ENCODE data around the gene NT5C1A.

NT5C1A gene

DNA sequence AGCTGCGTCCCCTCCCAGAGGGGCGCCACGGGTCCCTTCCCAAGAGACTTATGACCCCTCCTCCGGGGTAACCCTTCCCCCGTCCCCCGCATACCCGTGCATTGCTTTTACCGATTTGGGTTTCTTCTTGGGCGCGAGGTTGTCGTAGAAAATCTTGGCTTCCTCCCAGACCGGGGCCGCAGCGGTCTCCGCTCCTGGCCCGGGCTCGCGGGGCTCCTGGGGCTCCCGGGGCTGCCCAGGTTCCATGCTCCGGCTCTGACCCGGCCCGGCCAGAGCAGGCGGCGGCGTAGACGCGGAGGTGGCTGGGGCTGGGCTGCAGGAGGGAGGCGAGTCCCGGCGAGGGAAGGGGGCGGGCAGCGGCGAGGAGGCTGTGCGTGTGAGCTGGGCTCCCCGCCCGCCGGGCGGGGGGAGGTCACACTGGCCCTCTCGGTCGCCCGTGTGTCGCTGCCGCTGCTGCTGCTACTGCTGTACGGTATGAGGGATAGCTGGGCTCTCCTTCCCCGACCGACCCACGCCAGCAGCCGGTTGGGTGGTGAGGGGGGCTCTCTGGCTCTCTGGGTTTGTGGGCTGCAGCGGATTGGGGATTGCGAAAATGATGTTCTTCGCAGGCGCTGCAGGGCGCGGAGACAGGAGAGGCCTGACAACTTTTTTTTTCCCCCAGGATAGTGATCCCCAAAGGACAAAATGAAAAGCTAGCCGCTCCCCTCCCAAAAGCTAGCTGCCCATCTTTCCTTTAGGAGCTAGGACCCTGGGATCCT, at the start of gene NT5C1A:
TSS of gene NT5C1A (minus strand) at position 315 of the 758 bp plus-strand sequence. CDS start at position 246, 69 bp downstream.
- no peak for TF ChIP-seq EP300 (IDR thresholded peaks at IDR 0.05; ENCODE audit: borderline replicate concordance)
- TF ChIP-seq, protein P1, sequence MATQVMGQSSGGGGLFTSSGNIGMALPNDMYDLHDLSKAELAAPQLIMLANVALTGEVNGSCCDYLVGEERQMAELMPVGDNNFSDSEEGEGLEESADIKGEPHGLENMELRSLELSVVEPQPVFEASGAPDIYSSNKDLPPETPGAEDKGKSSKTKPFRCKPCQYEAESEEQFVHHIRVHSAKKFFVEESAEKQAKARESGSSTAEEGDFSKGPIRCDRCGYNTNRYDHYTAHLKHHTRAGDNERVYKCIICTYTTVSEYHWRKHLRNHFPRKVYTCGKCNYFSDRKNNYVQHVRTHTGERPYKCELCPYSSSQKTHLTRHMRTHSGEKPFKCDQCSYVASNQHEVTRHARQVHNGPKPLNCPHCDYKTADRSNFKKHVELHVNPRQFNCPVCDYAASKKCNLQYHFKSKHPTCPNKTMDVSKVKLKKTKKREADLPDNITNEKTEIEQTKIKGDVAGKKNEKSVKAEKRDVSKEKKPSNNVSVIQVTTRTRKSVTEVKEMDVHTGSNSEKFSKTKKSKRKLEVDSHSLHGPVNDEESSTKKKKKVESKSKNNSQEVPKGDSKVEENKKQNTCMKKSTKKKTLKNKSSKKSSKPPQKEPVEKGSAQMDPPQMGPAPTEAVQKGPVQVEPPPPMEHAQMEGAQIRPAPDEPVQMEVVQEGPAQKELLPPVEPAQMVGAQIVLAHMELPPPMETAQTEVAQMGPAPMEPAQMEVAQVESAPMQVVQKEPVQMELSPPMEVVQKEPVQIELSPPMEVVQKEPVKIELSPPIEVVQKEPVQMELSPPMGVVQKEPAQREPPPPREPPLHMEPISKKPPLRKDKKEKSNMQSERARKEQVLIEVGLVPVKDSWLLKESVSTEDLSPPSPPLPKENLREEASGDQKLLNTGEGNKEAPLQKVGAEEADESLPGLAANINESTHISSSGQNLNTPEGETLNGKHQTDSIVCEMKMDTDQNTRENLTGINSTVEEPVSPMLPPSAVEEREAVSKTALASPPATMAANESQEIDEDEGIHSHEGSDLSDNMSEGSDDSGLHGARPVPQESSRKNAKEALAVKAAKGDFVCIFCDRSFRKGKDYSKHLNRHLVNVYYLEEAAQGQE (IDR thresholded peaks at IDR 0.05; ENCODE audit: low read depth), result no peak
- no peak for TF ChIP-seq ZBTB7A (IDR thresholded peaks at IDR 0.05; ENCODE audit: low read depth)
- no peak for TF ChIP-seq TAF1 (IDR thresholded peaks at IDR 0.05; ENCODE audit: low read depth)
- TF ChIP-seq TEAD4 (IDR thresholded peaks at IDR 0.05), result no peak

- TF ChIP-seq, protein P2, sequence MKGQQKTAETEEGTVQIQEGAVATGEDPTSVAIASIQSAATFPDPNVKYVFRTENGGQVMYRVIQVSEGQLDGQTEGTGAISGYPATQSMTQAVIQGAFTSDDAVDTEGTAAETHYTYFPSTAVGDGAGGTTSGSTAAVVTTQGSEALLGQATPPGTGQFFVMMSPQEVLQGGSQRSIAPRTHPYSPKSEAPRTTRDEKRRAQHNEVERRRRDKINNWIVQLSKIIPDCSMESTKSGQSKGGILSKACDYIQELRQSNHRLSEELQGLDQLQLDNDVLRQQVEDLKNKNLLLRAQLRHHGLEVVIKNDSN (IDR thresholded peaks at IDR 0.05), result no peak
- TF ChIP-seq, protein P1 (IDR thresholded peaks at IDR 0.05; ENCODE audit: low read depth), result no peak
- no peak for TF ChIP-seq CREB1 (IDR thresholded peaks at IDR 0.05; ENCODE audit: low read depth)
- TF ChIP-seq TEAD4 (IDR thresholded peaks at IDR 0.05), result no peak
- TF ChIP-seq NFIC (IDR thresholded peaks at IDR 0.05), result no peak
- TF ChIP-seq FOXM1 (IDR thresholded peaks at IDR 0.05; ENCODE audit: borderline replicate concordance, low read depth), result no peak
- no peak for TF ChIP-seq TAF1 (IDR thresholded peaks at IDR 0.05; ENCODE audit: low read depth)
- TF ChIP-seq YY1 (IDR thresholded peaks at IDR 0.05; ENCODE audit: low read depth), result no peak
- TF ChIP-seq, protein P3, sequence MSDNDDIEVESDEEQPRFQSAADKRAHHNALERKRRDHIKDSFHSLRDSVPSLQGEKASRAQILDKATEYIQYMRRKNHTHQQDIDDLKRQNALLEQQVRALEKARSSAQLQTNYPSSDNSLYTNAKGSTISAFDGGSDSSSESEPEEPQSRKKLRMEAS (IDR thresholded peaks at IDR 0.05), result no peak
- no peak for TF ChIP-seq TCF12 (IDR thresholded peaks at IDR 0.05; ENCODE audit: low read depth)
- TF ChIP-seq EGR1 (IDR thresholded peaks at IDR 0.05), result no peak
- no peak for TF ChIP-seq ZBTB7A (IDR thresholded peaks at IDR 0.05; ENCODE audit: low read depth)
- no peak for TF ChIP-seq EP300 (IDR thresholded peaks at IDR 0.05; ENCODE audit: borderline replicate concordance)
- no peak for TF ChIP-seq RAD21 (IDR thresholded peaks at IDR 0.05; ENCODE audit: low read depth)
- no peak for TF ChIP-seq CEBPB (IDR thresholded peaks at IDR 0.05)
Measured at GRCh38 chr1:39721664-39722063, 49.8 kb upstream of the NT5C1A start.

DNA sequence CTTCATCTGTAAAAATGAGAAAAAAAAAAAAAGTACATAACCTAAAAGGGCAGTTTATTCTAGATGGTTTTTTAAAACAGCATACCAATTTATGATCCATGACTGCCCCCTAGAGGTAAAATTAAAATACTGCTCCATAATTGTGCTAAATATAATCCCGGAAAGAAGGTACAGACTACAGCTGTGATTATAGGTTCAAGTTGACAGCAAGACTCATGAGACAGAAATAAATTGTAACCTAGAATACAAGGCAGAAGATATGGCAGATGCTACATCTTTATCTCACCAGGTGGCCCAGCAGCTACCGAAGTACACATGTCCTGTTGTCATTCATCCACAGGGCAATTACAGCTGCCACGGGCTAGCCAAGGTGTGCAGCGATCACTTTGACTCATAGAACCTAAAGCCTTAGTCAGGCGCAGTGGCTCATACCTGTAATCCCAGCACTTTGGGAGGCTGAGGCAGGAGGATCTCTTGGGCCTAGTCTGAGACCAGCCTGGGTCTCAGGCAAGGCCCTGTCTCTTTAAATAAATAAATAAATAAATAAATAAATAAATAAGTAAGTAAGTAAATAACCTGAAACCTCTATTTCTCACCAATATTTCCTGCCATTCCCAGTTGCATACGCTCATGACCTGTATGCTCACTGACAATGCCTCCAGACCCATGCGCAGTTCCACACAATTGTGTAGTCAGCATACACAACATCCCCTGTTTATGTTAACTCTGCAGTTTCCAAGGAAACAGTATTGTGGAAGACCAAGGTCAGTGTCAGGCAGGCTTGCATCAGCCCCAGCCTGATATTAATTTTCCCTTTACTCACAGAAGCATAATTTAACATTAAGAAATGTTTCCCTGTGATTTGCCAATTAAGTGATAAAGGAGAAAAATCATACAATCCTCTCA, 48.4 kb upstream of the NT5C1A start:
- no peak for TF ChIP-seq YY1 (IDR thresholded peaks at IDR 0.05; ENCODE audit: low read depth)
- TF ChIP-seq RAD21 (IDR thresholded peaks at IDR 0.05; ENCODE audit: low read depth), result peak; percentile 82
- TF ChIP-seq, protein P1 (IDR thresholded peaks at IDR 0.05; ENCODE audit: low read depth), result no peak

DNA sequence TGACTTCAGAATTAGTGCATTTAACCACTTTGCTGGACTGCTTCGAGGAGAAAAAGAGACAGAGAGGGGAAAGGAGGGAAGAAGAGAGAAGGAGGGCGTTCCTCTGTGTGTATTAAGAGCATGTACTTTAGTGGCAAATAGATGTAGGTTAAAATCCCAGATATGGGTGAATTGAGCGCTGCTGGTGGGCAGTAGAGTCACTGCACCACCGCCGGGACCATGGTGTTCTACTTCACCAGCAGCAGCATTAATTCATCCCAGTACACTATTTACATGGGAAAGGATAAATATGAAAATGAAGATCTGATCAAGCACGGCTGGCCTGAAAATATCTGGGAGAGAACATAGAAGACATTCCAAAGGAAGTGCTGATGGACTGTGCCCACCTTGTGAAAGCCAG, 45.9 kb upstream of the NT5C1A start:
- TF ChIP-seq ZBTB7A (IDR thresholded peaks at IDR 0.05; ENCODE audit: low read depth) (no peak), EGR1 (IDR thresholded peaks at IDR 0.05) (no peak), TAF1 (IDR thresholded peaks at IDR 0.05; ENCODE audit: low read depth) (no peak), EP300 (IDR thresholded peaks at IDR 0.05; ENCODE audit: borderline replicate concordance) (no peak), YY1 (IDR thresholded peaks at IDR 0.05; ENCODE audit: low read depth) (no peak), TCF12 (IDR thresholded peaks at IDR 0.05; ENCODE audit: low read depth) (no peak), CEBPB (IDR thresholded peaks at IDR 0.05) (no peak), RAD21 (IDR thresholded peaks at IDR 0.05; ENCODE audit: low read depth) (no peak)
- TF ChIP-seq, protein P2 (IDR thresholded peaks at IDR 0.05), result no peak
- TF ChIP-seq, protein P1 (IDR thresholded peaks at IDR 0.05; ENCODE audit: low read depth), result no peak
